DMS 273 (cell line): ENCODE data around the gene FAM151A.

Experiments used
- DNase-seq: peaks from one replicate; lab custom pipeline; 2025; ENCODE audit not compliant: unreplicated experiment; lab: John Stamatoyannopoulos, UW

Gene FAM151A

GRCh38 chr1:54623216-54624007 is at the start of gene FAM151A:
Gene FAM151A, minus strand, starts transcription at chr1:54623525. Its CDS starts 130 bp downstream, at chr1:54623395.
- DNase-seq, result no peak

- DNase-seq, result peak; percentile 81
Measured at GRCh38 chr1:54671985-54672608, 48.8 kb upstream of the FAM151A start.

GRCh38 chr1:54668567-54668966 is 45.2 kb upstream of the FAM151A start:
- DNase-seq, result no peak

GRCh38 chr1:54667797-54668196 is 44.5 kb upstream of the FAM151A start:
- no peak for DNase-seq

- no peak for DNase-seq
Measured at GRCh38 chr1:54666333-54666732, 43.0 kb upstream of the FAM151A start.

GRCh38 chr1:54665852-54666251 is 42.5 kb upstream of the FAM151A start:
- DNase-seq, result no peak

GRCh38 chr1:54664364-54664763 is 41.0 kb upstream of the FAM151A start:
- no peak for DNase-seq

- no peak for DNase-seq
Measured at GRCh38 chr1:54663725-54664124, 40.4 kb upstream of the FAM151A start.

GRCh38 chr1:54658164-54658913 is 35.0 kb upstream of the FAM151A start:
- DNase-seq, result no peak

GRCh38 chr1:54653036-54653435 is 29.7 kb upstream of the FAM151A start:
- no peak for DNase-seq

GRCh38 chr1:54652168-54652567 is 28.8 kb upstream of the FAM151A start:
- no peak for DNase-seq

- no peak for DNase-seq
Measured at GRCh38 chr1:54651608-54652007, 28.3 kb upstream of the FAM151A start.

GRCh38 chr1:54650417-54650816 is 27.1 kb upstream of the FAM151A start:
- DNase-seq, result no peak

GRCh38 chr1:54649921-54650320 is 26.6 kb upstream of the FAM151A start:
- DNase-seq, result no peak

GRCh38 chr1:54649130-54649898 is 26.0 kb upstream of the FAM151A start:
- no peak for DNase-seq

- DNase-seq, result no peak
Measured at GRCh38 chr1:54645806-54646676, 22.7 kb upstream of the FAM151A start.

- no peak for DNase-seq
Measured at GRCh38 chr1:54643736-54644135, 20.4 kb upstream of the FAM151A start.

- DNase-seq, result no peak
Measured at GRCh38 chr1:54640863-54641836, 17.8 kb upstream of the FAM151A start, which contains the start of gene MROH7. Gene MROH7, plus strand, starts transcription at chr1:54641786. Its CDS starts 11,141 bp downstream, at chr1:54652927.

- DNase-seq, result no peak
Measured at GRCh38 chr1:54640361-54640760, 17.0 kb upstream of the FAM151A start.
